Natural killer cell (primary cell): ENCODE data around the gene AZU1. TPM values are rescaled to one million over a fixed set of nuclear protein-coding genes. Genes with fewer than 3 reads are reported as not detected.

Source experiments
- ATAC-seq, 3 donors: fragments of 150-1000 bp in 2 of 3; fragments of 200-7000 bp in 1 of 3; cut with Tn5 transposase; 1 replicate in 1 of 3; 2 replicates in 2 of 3; pipeline ENCODE4 v1.10.0; 2021; ENCODE audit warnings: mild to moderate bottlenecking in 2 of 3, moderate library complexity in 2 of 3
- DNase-seq, 2 donors: peaks; one replicate each; pipeline versions ENCODE4 v3.0.0 to v3.0.0-alpha.2; 2013 to 2021; ENCODE audit warnings: mixed read lengths in 1 of 2
- H3K27ac ChIP-seq: one replicate; pipeline ENCODE4 v1.5.1; 2013; ENCODE audit warnings: mild to moderate bottlenecking, low read length
- H3K27me3 ChIP-seq: one replicate; pipeline ENCODE4 v1.6.1; 2013; ENCODE audit warnings: low read length; ENCODE audit not compliant: control insufficient read depth, insufficient read depth
- H3K36me3 ChIP-seq: one replicate; pipeline ENCODE4 v1.6.1; 2013; ENCODE audit warnings: low read length; ENCODE audit not compliant: control insufficient read depth, insufficient read depth
- H3K4me1 ChIP-seq: one replicate; pipeline ENCODE4 v1.6.1; 2013; ENCODE audit warnings: low read length; ENCODE audit not compliant: control insufficient read depth, insufficient read depth
- H3K4me3 ChIP-seq: one replicate; pipeline ENCODE4 v1.5.1; 2013; ENCODE audit warnings: low read length
- H3K9me3 ChIP-seq: one replicate; pipeline ENCODE4 v1.6.1; 2013; ENCODE audit warnings: low read length; ENCODE audit not compliant: control insufficient read depth, insufficient read depth
- H3K27ac Mint-ChIP-seq, 2 donors: one replicate each; pipeline ENCODE4 v1.8.0; 2022; ENCODE audit warnings: mild to moderate bottlenecking in 2 of 2, mixed read lengths in 2 of 2, moderate library complexity in 1 of 2
- H3K27me3 Mint-ChIP-seq, 2 donors: one replicate each; pipeline ENCODE4 v1.8.0; 2022; ENCODE audit warnings: low read depth in 2 of 2, mixed read lengths in 2 of 2
- H3K36me3 Mint-ChIP-seq: one replicate; pipeline ENCODE4 v1.8.0; 2022; ENCODE audit warnings: mixed read lengths
- H3K4me1 Mint-ChIP-seq, 2 donors: one replicate each; pipeline ENCODE4 v1.8.0; 2022; ENCODE audit warnings: mixed read lengths in 2 of 2
- H3K4me3 Mint-ChIP-seq: one replicate; pipeline ENCODE4 v1.8.0; 2022; ENCODE audit warnings: mild to moderate bottlenecking, moderate library complexity, mixed read lengths
- H3K9me3 Mint-ChIP-seq, 2 donors: one replicate each; pipeline ENCODE4 v1.8.0; 2022; ENCODE audit warnings: mixed read lengths in 2 of 2
- CTCF ChIP-seq: fragments of 200-600 bp; IDR thresholded peaks from one replicate; pipeline ENCODE4 v1.8.0; 2022; ENCODE audit warnings: antibody characterized with exemption
- WGBS: methylation state at CpG from one replicate; pipeline ENCODE4 v1.1.7; 2013; ENCODE audit warnings: missing lambda C conversion rate; ENCODE audit not compliant: insufficient coverage; 5-methylcytosine and 5-hydroxymethylcytosine counted together
- intact Hi-C: fragments of 100-400 bp; cut with micrococcal nuclease; formaldehyde crosslinking; loops from one replicate; pipeline ENCODE4 v1.14.2; 2022
- total RNA-seq, 4 donors: library from RNA; stranded (reverse); fragments of 120-200 nt in 1 of 4; gene quantifications; one replicate each; pipeline versions ENCODE4 v1.2.3 to v1.2.4, GENCODE V29; 2013 to 2022

Gene AZU1
- total RNA-seq, 3 donors from 2014 or later (not counting 1 experiment from before 2014, with no cell fraction given), result 0.87 to 2.5 (median 1.8) TPM

GRCh38 chr19:873561-874041 lies 46.0 kb downstream of the AZU1 start:
- Histone ChIP-seq H3K27ac (no peak overlapping the region), H3K9me3 (no peaks in the 10 kb centered on the region), H3K4me1 (peaks cover 20% of the 10 kb centered on the region), H3K4me3 (no peak overlapping the region), H3K27me3 (no peaks in the 10 kb centered on the region), H3K36me3 (peaks cover 8% of the 10 kb centered on the region)
- no peaks in the 10 kb centered on the region for H3K27me3 Mint-ChIP-seq
- no peaks in the 10 kb centered on the region for H3K9me3 Mint-ChIP-seq
- no peaks in the 10 kb centered on the region for H3K36me3 Mint-ChIP-seq
- intact Hi-C loops, result no loop called here
- no peak overlapping the region for H3K4me3 Mint-ChIP-seq
- H3K27ac Mint-ChIP-seq, result no peak overlapping the region
- DNase-seq, result no peak
- peaks cover 0 to 9% of the 10 kb centered on the region in 2 donors for H3K4me1 Mint-ChIP-seq
- no peak for TF ChIP-seq CTCF
- 95% methylated on average over 22 of the region's 22 CpGs for WGBS
- no peak for ATAC-seq

- peaks cover 0 to 9% of the 10 kb centered on the region in 2 donors for H3K4me1 Mint-ChIP-seq
- DNase-seq (no peak), ATAC-seq (no peak)
- no peaks in the 10 kb centered on the region for H3K9me3 Mint-ChIP-seq
- no peak overlapping the region for H3K4me3 ChIP-seq
- intact Hi-C loops, result no loop called here
- H3K27me3 Mint-ChIP-seq, result no peaks in the 10 kb centered on the region
- peaks cover 7% of the 10 kb centered on the region for H3K36me3 ChIP-seq
- H3K9me3 ChIP-seq, result no peaks in the 10 kb centered on the region
- H3K4me1 ChIP-seq, result peaks cover 17% of the 10 kb centered on the region
- no peak overlapping the region for H3K4me3 Mint-ChIP-seq
- 94% methylated on average over 26 of the region's 28 CpGs for WGBS
- TF ChIP-seq CTCF, result no peak
- H3K36me3 Mint-ChIP-seq, result no peaks in the 10 kb centered on the region
- no peaks in the 10 kb centered on the region for H3K27me3 ChIP-seq
- H3K27ac Mint-ChIP-seq, result no peak overlapping the region
- no peak overlapping the region for H3K27ac ChIP-seq
Observed at GRCh38 chr19:875265-875879, 47.7 kb downstream of the AZU1 start.

GRCh38 chr19:876089-876488 lies 48.5 kb downstream of the AZU1 start:
- Histone ChIP-seq H3K27ac (no peak overlapping the region), H3K27me3 (no peaks in the 10 kb centered on the region), H3K4me1 (peaks cover 17% of the 10 kb centered on the region), H3K36me3 (peaks cover 10% of the 10 kb centered on the region), H3K9me3 (no peaks in the 10 kb centered on the region), H3K4me3 (no peak overlapping the region)
- H3K9me3 Mint-ChIP-seq, result no peaks in the 10 kb centered on the region
- 95% methylated on average over 18 of the region's 18 CpGs for WGBS
- peaks cover 0 to 9% of the 10 kb centered on the region in 2 donors for H3K4me1 Mint-ChIP-seq
- TF ChIP-seq CTCF, result no peak
- intact Hi-C loops, result no loop called here
- ATAC-seq, result no peak
- no peaks in the 10 kb centered on the region for H3K27me3 Mint-ChIP-seq
- H3K27ac Mint-ChIP-seq, result no peak overlapping the region
- H3K4me3 Mint-ChIP-seq, result no peak overlapping the region
- H3K36me3 Mint-ChIP-seq, result no peaks in the 10 kb centered on the region
- DNase-seq, result no peak
